ENCODE data around the gene RETREG3.
"Not testable (repeated sequence)": the region's sequence is repeated elsewhere in the genome, so short reads cannot be mapped to it uniquely, and the experiment has no call there.

GRCh38 chr17:42545755-42546505 is 63.2 kb downstream of the RETREG3 start:
- not testable (repeated sequence) for TF ChIP-seq RFX7 (CRISPR knock-in tag; IDR thresholded peaks at IDR 0.05); DDX20 (tag; IDR thresholded peaks at IDR 0.05; ENCODE audit: low read depth); POLR2AphosphoS5 (IDR thresholded peaks at IDR 0.05; ENCODE audit: control insufficient read depth, insufficient read depth, low read depth, low read length); MXI1 (IDR thresholded peaks at IDR 0.05; ENCODE audit: low read depth, low read length); CTCF (IDR thresholded peaks at IDR 0.05 in 2 of 3, conservative IDR thresholded peaks at IDR 0.05 in 1 of 3; ENCODE audit: insufficient read depth in 2 of 3, low read depth in 1 of 3, low read length in 3 of 3); RFX5 (IDR thresholded peaks at IDR 0.05; ENCODE audit: low read depth, low read length); ATF3 (IDR thresholded peaks at IDR 0.05); ATF3 (CRISPR knock-in tag; conservative IDR thresholded peaks at IDR 0.05); LARP7 (IDR thresholded peaks at IDR 0.05); ZBTB33 (CRISPR knock-in tag; IDR thresholded peaks at IDR 0.05)
